ENCODE data around the gene RPL21.

- TF ChIP-seq, protein P1, sequence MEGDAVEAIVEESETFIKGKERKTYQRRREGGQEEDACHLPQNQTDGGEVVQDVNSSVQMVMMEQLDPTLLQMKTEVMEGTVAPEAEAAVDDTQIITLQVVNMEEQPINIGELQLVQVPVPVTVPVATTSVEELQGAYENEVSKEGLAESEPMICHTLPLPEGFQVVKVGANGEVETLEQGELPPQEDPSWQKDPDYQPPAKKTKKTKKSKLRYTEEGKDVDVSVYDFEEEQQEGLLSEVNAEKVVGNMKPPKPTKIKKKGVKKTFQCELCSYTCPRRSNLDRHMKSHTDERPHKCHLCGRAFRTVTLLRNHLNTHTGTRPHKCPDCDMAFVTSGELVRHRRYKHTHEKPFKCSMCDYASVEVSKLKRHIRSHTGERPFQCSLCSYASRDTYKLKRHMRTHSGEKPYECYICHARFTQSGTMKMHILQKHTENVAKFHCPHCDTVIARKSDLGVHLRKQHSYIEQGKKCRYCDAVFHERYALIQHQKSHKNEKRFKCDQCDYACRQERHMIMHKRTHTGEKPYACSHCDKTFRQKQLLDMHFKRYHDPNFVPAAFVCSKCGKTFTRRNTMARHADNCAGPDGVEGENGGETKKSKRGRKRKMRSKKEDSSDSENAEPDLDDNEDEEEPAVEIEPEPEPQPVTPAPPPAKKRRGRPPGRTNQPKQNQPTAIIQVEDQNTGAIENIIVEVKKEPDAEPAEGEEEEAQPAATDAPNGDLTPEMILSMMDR (IDR thresholded peaks at IDR 0.05) = no peak
- no peak for TF ChIP-seq POLR2A (IDR thresholded peaks at IDR 0.05)
These were observed 23.3 kb downstream of the RPL21 start for GRCh38 chr13:27274631-27275030.

All from body of pancreas (tissue), 4 donors.